Measurements from ENCODE around the gene RAC3.
A peak's percentile ranks its signal among the peaks of the same experiment; 100 is the strongest.

Gene RAC3

DNA sequence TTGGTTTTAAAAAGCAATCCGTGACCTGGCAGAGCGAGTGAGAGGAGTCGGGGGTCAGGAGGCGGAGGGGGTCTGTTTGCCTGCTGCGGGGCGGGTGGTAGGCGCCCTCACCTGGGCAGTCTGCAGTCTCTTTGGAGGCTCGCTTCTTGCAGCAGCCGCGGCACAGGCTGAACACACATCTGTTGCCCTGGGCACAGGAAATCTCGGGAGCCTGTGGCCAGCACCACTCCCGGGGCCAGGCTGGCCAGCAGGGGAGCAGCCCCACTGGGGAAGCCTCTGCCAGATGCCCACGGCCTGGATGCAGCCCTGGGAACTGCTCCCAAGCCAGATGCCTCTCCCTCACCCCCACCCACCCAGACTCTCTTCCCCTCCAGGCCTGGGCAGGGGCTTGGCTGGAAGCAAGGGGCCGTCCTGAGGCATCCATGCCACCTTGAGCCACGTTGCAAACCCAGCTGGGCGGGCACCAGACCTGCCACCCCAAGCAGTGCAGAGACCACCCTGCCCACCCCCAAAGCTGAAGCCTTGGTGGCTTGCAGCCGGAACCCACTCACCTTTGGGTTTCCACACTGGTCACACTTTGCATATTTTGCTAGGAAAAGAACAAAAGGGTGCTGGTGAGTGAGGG lies 26.9 kb downstream of the RAC3 start:
- no peak for DNase-seq

DNA sequence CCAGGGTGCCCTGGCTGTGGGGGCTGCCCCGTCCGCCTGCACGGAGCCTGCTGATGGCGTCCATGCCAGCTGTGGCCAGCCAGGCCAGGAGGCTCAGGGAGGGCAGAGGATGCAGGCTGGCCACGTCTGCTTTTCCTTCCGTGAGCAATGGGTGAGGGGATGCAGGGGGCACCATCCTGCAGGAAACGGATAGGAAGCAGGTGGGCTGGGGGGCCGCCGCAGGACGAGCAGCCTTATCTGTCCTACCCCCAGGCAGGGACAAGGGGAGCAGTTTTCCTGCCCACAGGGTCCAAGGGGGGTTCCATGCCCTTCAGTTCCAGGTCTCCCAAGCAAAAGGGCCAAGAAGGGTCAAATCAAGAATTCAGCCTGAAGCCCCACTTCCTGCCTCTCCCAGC lies 27.4 kb downstream of the RAC3 start:
- no peak for DNase-seq

DNA sequence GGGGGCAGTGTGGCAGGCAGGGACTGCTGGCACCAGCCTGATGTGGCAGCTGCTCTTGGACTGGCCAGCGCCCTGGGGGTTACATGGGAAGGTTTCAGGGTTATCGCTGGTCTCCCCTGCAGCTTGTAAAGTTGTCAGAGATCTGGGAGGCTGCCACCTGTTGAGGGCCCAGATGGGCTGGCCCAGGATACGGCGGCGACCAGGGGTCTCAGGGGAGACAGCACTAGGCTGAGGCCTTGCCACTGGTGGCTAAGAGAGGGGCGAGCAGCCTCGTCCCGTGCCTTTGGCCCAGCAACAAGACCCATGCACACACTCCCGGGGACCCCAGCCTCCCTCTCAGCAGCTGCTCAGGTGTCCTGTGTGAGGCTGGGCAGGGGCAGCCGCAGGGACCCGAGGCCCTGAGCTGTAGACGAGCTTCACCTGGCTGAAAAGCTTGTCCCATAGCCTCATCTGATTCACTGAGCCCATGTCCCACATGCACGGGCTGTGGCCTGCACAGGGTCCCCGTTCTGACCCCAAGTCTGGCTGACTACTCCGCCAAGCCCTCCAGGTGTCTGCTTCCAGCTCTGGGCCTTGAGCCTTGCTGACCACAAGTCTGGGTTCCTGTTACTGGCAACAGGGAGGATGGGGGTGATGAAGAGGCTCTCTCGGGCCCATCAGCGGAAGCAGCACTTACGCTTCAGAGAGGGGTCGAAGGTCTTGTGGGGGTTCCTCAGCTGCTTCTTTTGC lies 28.0 kb downstream of the RAC3 start:
- no peak for DNase-seq

DNA sequence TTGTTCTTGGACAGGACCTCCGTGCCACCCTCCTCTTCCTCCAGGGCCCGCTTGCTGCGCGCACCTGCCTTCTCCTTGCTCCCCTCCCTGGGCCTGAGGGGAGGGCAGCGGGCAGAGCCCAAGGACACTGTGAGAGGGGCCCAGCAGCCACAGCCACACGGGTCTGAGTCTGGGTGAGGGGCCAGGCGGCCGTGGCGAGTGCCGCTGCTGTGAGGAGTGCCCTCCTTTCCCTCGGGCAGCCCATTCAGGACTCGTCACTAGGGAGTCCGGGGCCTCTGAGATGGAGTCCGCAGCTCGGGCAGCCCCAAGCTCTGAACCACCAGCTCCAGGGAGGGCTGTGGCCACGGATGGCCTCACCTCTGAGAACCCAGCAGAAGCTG lies 28.5 kb downstream of the RAC3 start:
- no peak for DNase-seq

DNA sequence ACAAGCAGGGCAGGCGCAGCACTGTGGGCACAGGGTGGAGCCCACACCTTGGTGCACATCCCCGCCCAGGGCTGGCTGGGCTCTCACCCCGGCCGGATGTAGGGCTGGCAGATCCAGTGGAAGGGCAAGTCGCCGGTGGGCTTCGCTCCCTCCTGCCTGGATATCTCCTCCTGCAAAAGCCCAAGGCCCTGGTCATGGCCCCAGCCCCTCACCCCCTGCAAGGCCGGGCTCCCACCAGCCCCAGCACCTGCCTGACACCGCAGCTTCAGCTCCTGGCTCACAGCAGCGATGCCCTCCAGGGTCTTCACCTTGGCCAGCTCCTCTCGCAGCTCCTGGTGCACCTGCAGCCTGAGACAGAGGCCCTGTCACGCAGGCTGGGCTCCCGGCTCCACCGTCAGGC lies 29.1 kb downstream of the RAC3 start:
- DNase-seq = no peak

DNA sequence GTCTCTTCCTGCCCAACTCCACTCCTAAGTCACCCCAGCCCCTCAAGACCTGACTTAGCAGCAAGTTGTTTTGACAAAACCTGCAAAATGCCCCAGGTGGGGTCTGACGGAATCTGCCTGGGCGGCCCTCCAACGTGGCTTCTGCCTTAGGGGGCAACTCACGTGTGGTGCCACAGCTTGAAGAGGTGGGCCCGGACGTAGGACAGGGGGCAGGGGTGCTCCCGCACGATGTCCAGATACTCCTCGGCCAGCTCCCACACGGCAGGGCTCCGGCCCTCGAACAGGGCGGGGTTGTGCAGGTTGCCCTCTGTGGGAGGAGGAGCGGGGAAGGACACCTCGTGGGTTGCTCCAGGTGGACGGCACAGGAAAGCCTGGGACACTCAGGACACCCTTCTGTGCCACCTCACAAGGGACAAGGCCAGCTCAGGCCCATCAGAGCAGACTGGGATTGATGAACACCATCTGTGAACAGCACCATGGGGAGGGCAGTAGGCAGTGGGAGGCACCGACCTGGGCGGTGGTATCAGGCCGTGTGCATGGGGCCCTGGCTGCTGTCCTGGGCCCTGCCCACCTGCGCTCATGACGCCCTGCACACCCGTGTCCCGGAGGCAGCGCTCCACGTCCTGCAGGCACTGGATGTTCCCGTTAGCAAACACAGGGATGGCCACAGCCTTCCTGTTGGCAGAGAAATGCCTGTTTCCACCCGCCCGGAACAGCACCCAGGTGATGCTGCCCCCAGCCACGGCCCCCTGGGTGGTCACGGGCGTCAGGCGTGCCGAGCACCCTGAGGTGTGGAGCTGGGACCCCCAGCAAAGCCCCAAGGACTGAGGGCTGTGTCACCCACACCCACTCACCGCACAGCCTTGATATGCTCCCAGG lies 29.8 kb downstream of the RAC3 start:
- DNase-seq = no peak

DNA sequence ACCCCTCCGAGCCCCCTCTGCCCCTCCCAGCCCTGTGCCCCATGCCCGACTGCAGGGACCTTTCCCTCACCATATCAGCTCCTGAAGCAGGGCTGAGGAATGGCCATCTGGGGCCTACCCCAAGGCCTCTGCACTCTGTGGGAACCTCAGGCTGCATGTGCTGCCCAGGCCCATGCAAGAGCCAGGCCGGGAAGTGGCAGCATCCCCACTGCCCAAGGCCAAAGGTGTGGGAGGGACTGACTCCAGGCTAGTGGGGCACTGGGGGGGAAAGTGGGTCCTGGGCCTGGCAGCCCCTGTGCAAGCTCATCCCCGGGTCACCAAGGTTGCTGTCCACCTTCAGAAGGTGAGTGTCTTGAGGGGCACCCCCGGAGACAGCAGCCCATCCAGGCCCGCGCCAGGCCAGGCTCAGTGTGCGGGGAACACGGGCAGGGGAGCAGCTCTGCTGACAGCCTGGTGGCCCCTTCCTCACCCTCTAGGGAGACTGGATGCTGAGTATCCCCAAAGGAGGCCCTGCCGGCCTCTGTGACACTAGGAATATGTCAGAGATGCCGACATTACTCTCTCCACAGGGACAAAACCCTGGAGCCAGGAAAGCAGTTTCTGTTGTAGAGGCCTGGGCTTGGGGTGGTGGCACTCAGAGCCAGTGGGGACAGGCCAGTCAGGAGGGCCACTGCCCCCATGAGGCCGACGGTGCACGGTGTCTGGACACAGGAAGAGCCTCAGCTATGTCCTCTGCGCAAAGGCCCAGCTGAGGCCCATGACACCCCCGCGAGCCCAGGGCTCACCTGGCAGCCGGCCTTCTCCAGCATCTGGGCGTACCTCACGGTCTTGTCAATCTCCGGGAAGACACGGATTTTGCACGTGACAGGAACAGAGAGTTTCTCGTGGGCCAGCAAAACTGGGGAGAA lies 30.9 kb downstream of the RAC3 start:
- no peak for DNase-seq

DNA sequence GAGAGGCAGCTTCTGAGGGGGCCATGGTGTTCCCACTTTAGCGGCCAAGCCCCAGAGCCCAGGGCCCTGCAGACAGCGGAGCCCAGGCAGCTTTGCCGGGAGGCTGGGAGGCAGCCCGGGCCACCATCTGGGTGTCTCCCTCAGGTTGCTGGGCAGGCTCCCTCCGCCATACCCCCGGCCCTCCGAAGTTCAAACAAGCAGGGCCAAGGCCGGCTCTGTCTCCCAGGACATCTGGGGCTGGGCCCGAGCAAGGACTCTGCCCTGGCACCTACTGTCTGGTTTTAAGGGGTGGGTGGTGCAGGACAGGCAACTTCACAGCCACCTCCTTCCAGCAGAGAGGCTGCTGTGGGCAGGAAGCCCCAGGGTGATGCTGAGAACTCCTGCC lies 31.5 kb downstream of the RAC3 start:
- DNase-seq = no peak

DNA sequence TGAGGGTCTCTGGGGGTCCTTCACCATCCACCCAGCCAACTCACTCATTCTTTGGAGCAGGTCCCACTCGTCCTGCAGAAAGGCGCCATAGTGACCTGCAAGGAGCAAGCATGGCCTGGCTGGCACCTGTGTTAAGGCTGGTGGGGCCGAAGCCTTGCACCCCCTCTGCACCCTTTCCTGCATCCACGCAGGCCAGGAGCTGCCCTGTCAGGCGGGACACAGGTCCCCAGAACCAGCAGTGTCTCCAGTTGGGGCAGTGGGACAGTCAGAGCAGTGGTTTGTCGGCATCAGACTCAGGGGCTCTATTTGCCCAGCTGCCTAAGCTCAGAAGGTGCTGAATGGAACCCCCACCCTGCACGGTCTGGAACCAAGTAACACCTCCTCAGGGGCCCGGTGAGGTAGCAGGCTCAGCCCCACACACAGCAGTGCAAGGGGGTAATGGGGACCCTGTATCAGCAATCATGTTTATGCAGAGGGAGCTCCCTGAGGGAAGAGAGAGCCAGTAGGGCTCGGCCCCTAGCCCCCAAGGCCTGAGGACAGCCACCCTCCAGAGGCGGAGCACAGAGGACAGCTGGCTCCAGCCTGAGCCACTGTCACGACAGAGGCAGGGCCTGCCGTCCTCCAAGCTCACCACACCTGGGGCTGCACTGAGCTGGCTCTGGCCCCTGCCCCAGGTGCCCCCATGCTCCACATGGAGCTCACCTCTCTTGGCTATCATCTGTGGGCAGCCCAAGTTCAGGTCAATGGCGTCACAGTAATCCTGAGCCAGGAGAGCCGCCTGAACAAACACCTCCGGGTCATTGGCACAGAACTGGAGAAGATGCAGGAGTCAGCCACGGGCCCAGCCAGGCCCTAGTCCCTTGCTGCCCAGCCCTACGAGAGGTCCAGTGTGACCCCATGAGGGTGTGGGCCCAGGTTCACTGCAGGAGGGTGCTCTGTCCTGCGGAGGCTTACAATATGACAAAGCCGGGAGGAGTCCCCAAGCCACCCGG lies 32.2 kb downstream of the RAC3 start:
- no peak for DNase-seq

DNA sequence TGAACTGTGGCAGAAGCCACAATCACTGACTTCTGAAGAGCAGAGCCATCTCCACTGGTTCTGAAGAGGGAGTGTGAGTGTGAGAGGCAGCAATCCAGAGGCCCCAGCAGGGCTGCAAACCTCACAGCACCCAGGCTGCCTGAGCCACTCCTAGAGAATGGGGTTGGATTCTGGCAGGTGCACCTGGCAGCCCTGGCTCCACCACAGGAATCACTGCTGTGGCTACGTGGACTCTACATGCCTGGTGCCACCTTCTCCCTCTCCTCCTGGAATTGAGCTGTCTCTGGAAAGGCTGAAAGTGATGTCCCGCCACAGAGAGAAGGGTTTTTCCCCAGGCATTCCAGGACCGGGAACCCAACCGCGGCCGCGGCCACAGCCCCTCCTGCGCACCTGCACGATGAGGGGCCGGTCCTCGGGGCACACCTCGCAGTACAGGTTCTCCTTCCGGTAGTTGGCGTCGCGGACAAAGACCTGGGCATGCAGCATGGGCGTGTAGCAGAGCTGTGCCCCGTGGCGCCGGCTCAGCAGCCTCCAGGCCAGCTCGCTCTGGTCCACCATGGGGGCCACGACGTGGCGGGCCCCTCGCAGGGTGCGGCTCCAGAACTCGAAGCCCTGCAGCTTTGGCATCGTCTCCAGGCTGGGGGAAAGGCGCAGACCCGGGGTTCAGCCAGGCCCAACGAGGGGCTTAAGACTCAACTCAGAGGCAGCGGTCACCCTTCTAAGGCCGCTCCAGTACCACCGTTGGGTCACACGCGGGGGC lies 33.1 kb downstream of the RAC3 start:
- no peak for DNase-seq

DNA sequence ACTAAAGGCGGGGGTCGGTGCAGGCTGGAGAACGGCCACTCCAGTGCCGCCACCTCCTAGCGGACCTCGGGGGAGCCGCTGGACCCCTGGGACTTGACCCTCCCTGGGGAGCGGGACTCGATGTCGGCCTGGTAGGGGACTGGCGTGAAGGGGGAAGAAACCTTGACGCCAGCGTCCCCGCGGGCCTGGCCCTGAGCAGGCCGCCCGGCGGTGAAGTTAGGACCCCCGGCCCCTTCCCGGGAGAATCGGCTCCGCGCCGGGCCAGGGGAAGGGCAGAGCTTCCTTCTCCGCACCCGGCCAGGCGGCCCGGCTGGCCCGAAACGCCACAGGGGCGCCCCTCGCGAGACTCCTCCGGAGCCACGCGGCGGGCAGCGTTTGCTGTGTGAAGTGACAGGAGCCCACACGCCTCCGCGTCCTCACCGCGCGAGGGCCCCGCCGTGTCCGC lies 33.7 kb downstream of the RAC3 start:
- no peak for DNase-seq

DNA sequence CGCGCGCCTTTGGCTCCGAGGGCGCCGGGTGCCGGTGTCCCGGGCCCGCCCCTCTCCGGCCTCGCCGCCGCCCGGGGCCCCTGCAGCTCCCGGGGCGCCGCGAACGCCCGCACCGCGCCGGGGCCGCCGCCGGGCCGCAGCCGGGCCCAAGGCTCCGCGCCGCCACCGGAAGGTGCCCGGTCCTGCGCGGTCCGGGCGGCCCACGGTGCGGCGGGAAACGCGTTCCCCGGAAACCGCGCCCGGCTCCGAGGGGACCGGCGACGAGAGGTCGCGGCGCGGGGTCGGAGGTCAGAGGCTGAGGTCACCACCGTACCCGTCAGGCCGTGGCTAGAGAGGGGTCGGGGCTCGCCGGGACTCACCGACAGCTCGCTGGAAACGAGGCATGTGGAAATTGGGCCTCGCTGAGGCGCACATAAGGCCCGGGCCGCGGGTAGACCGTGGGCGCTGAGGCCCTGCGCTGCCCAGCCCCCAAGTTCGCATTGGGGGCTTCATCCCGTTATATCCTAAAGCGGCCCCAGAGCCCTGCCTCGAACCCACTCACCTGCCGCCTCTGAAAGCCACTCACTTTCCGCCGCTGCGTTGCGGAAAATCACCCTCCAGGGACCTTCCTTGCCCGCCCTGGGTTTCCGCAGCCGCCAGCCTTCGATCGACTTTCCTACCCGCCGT lies 34.3 kb downstream of the RAC3 start, which contains the start of gene DUS1L:
Gene DUS1L, minus strand, starts transcription at position 167 of the 666 bp plus-strand sequence. CDS start 745 bp downstream, outside the sequence.
- peak; percentile 50 for DNase-seq

DNA sequence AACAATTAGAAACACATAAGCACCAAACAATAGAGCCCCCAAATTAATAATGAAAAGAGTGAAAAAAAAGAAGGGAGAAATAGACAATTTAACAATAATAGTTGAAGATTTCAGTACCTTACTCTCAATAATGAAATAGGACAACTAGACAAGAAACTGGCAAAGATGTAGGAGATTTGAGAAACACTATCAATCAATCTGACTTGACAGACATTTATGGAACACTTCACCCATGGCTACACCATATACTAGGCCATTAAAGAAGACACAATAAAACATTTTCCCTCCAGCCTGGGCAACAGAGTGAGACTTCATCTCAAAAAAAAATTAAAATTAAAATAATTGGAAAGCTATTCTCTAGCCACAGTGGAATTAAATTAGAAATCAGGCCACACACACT lies 39.1 kb downstream of the RAC3 start:
- no peak for DNase-seq

DNA sequence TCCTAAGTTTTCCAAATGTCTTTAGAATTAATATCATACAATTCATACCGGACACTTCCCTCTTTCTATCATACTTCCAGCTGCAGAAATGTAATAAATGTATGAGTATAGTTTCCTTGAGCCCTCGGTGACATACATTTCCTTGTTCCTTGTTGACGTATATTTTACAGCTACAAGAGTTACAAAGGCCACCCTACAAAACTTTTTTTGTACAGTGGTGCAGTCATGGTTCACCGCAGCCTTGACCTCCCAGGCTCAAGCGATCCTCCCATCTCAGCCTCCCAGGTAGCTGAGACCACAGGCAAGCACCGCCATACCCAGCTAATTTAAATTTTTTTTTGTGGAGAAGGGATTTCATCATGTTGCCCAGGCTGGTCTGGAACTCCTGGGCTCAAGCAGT lies 41.3 kb downstream of the RAC3 start:
- no peak for DNase-seq

DNA sequence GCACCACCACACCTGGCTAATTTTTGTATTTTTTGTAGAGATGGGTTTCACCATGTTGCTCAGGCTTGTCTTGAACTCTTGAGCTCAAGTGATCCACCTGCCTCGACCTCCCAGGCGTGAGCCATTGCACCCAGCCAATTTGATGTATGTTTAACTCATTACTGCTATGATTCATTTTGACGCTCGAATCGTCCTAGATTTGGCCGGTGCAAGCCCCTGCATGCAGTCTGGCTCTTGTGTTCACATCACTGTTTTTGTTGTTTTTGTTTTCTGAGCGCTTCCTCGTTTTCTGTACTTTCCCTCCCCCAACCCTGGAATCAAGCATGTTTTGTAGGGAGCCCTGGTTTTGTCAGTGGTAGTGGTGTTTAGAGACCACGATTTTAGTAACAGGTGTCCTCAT lies 42.0 kb downstream of the RAC3 start:
- DNase-seq = no peak

DNA sequence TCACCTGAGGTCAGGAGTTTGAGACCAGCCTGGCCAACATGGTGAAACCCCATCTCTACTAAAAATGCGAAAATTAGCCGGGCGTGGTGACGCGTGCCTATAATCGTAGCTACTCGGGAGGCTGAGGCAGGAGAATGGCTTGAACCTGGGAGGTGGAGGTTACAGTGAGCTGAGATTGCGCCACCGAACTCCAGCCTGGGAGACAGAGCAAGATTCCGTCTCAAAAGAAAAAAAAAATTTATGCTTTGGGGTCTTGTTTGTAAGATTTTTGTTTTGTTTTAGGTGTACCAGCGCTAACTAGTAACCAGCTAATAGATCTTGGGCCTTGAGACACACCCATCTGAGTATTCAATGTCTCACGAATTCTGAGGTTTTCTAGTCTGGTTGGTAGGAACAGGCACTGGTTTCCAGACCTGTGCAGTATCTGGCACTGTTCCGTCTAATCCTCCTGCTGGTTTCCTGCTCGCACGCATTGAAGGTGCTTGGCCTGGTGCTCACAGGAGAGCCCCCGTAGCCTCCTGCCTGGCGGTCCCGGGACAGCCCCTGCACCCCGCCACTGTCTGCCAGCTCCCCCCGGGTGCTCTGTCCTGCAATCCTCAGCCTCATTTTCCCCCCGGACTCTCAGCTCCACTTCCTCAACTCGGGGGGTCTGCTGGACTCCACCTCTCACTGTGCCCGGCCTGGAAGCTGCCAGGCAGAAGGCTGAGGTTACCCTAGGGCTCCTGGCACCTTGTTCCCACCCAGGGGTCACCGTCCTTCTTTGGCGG lies 44.7 kb downstream of the RAC3 start:
- no peak for DNase-seq

DNA sequence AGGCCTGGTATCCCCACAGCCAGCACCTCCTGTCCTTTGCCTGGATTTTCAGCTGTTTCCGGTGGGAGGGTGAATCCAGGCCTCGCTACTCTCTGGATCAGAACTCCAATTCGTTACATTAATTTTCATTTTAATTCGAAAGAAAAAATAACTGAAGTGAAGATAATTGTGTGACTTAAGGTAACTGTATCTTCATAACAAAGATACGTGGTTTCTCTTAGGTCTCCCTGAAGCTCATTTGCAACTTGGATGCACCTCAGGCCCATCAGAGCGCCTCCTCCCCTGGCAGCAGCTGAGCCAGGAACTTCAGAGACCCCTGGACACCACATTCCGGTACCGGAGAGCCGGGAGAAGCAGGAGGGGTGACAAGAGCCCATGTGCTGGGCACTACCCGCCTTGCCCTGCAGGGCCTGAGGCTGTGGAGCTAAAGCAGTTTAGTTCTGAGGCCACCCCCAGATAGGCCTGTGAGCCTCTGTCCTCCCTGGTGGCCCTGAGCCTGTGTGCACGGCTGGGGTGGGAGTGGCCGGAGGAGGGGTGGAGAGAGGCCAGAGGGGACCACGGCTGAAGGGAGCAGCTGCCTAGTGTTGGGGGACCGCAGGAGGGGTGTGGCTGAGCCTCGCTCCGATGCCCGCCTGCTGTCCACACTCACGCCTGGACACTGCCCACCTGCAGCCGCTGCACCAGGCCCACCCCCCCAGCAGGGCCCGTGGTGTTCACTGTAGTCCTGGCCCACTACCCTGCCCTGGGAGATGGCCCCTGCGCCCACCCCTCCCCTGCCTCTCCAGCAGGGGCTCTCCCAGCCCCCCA lies 45.5 kb downstream of the RAC3 start:
- DNase-seq = no peak

DNA sequence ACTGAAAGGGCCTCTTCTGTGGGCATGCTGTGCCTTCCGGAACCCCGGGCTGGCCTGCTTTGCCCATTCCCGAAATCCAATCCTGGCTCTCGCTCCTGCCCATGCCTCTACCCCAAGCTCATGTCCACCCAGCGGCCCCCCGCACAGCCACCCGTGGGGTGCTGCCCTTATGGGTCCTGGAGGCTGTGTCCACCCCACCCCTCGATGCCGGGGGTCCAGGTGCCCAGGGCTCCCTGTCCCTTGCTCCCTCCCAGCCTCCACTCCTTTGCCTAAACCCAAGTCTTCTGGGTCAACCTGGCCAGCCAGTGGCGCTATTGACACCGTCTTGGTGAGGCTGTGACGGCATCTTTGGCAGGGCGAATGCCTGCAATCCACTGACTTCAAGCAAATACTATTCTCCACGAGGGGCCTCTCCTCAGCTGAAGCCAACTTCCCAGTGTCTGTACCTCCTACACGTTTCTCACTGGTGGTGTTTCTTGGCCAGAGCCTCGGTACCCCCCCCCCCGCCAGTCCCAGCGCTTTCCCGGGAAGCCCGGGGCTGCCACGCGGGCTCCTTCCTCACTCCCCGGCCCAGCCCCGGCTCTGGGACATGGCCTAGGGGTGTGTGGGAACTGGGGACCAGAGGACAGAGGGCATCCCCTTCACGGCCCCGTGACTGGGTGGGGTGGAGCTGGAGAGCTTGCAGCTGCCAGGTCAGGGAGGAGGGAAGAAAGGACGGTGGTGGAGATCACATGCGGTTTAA lies 46.3 kb downstream of the RAC3 start:
- DNase-seq = no peak
